ENCODE data around the gene SCEL.

DNA sequence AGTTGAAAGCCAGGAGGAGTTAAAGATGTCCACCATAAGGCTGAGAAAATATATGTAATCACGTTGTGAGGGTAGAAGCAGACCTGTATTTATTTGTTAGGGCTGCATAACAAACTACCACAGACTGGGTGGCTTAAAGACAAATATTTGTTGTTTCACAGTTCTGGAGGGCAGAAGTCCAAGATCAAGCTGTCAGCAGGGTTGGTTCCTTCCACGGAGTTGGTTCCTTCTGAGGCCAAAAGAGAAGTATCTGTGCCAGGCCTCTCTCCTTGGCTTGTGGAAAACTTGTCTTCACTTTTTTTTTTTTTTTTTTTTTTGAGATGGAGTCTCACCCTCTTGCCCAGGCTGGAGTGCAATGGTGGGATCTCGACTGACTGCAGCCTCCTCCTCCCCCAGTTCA is 88.3 kb downstream of the SCEL start:
- TF ChIP-seq, protein P1, sequence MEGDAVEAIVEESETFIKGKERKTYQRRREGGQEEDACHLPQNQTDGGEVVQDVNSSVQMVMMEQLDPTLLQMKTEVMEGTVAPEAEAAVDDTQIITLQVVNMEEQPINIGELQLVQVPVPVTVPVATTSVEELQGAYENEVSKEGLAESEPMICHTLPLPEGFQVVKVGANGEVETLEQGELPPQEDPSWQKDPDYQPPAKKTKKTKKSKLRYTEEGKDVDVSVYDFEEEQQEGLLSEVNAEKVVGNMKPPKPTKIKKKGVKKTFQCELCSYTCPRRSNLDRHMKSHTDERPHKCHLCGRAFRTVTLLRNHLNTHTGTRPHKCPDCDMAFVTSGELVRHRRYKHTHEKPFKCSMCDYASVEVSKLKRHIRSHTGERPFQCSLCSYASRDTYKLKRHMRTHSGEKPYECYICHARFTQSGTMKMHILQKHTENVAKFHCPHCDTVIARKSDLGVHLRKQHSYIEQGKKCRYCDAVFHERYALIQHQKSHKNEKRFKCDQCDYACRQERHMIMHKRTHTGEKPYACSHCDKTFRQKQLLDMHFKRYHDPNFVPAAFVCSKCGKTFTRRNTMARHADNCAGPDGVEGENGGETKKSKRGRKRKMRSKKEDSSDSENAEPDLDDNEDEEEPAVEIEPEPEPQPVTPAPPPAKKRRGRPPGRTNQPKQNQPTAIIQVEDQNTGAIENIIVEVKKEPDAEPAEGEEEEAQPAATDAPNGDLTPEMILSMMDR (IDR thresholded peaks at IDR 0.05): no peak
- TF ChIP-seq POLR2AphosphoS5 (IDR thresholded peaks at IDR 0.05): no peak
- no peak for TF ChIP-seq POLR2A (IDR thresholded peaks at IDR 0.05; ENCODE audit: low read depth)
- no peak for TF ChIP-seq EP300 (IDR thresholded peaks at IDR 0.05)

Measured in esophagus muscularis mucosa (tissue), 4 donors.